H9 (cell line): ENCODE results near the gene MBNL1. TPM values are rescaled to one million over a fixed set of nuclear protein-coding genes. Genes with fewer than 3 reads are reported as not detected.

Experiments used
- DNase-seq: peaks from one replicate; pipeline ENCODE4 v3.0.0-alpha.2; 2017
- H2AFZ ChIP-seq: one replicate; pipeline ENCODE4 v1.6.1; 2013; ENCODE audit warnings: mild to moderate bottlenecking, low read length, control low read depth, moderate library complexity
- H2AK5ac ChIP-seq: 2 replicates; pipeline ENCODE4 v1.6.1; 2013; ENCODE audit warnings: low read length, control low read depth, mixed read lengths; ENCODE audit not compliant: insufficient read length
- H2BK120ac ChIP-seq: one replicate; pipeline ENCODE4 v1.6.1; 2013; ENCODE audit warnings: low read depth, mild to moderate bottlenecking, low read length, control low read depth, inconsistent platforms; ENCODE audit not compliant: poor library complexity, severe bottlenecking
- H2BK12ac ChIP-seq: 2 replicates; pipeline ENCODE4 v1.6.1; 2013; ENCODE audit warnings: low read length, control low read depth, mixed read lengths, low read depth; ENCODE audit not compliant: insufficient read length
- H2BK15ac ChIP-seq: 2 replicates; pipeline ENCODE4 v1.6.1; 2013; ENCODE audit warnings: low read depth, low read length, control low read depth
- H2BK20ac ChIP-seq: one replicate; pipeline ENCODE4 v1.6.1; 2013; ENCODE audit warnings: low read depth, mild to moderate bottlenecking, low read length, control low read depth, inconsistent platforms; ENCODE audit not compliant: poor library complexity, severe bottlenecking
- H2BK5ac ChIP-seq: 2 replicates; pipeline ENCODE4 v1.6.1; 2013; ENCODE audit warnings: low read length, control low read depth, mixed read lengths; ENCODE audit not compliant: insufficient read length
- H3K14ac ChIP-seq: 2 replicates; pipeline ENCODE4 v1.6.1; 2013; ENCODE audit warnings: low read length, control low read depth; ENCODE audit not compliant: insufficient read depth
- H3K18ac ChIP-seq: 2 replicates; pipeline ENCODE4 v1.6.1; 2013; ENCODE audit warnings: low read depth, mild to moderate bottlenecking, mixed read lengths, low read length, control low read depth; ENCODE audit not compliant: insufficient read length
- H3K23ac ChIP-seq: 2 replicates; pipeline ENCODE4 v1.6.1; 2013; ENCODE audit warnings: low read length, control low read depth, mixed read lengths, low read depth; ENCODE audit not compliant: insufficient read length
- H3K23me2 ChIP-seq: 2 replicates; pipeline ENCODE4 v1.6.1; 2013; ENCODE audit warnings: low read depth, mild to moderate bottlenecking, mixed read lengths, low read length, control low read depth; ENCODE audit not compliant: insufficient read length, poor library complexity, severe bottlenecking
- H3K27ac ChIP-seq: 2 replicates; pipeline ENCODE4 v1.5.1; 2013; ENCODE audit warnings: low read length, control low read depth, mixed read lengths, low read depth; ENCODE audit not compliant: insufficient read length
- H3K27me3 ChIP-seq: 2 replicates; pipeline ENCODE4 v1.6.1; 2013; ENCODE audit warnings: low read length, control low read depth, inconsistent platforms; ENCODE audit not compliant: insufficient read depth
- H3K4ac ChIP-seq: 2 replicates; pipeline ENCODE4 v1.6.1; 2013; ENCODE audit warnings: low read depth, mild to moderate bottlenecking, control low read depth, inconsistent platforms, low read length, moderate library complexity
- H3K4me1 ChIP-seq: 2 replicates; pipeline ENCODE4 v1.6.1; 2013; ENCODE audit warnings: low read length, control low read depth, inconsistent platforms; ENCODE audit not compliant: insufficient read depth
- H3K4me2 ChIP-seq: 2 replicates; pipeline ENCODE4 v1.6.1; 2013; ENCODE audit warnings: low read length, control low read depth, mixed read lengths; ENCODE audit not compliant: insufficient read length, insufficient read depth
- H3K56ac ChIP-seq: 2 replicates; pipeline ENCODE4 v1.6.1; 2013; ENCODE audit warnings: low read depth, mild to moderate bottlenecking, mixed read lengths, low read length, control low read depth; ENCODE audit not compliant: insufficient read length
- H3K79me1 ChIP-seq: 2 replicates; pipeline ENCODE4 v1.6.1; 2013; ENCODE audit warnings: low read depth, mild to moderate bottlenecking, moderate library complexity, low read length, control low read depth, inconsistent platforms; ENCODE audit not compliant: insufficient read depth, poor library complexity, severe bottlenecking
- H3K79me2 ChIP-seq: 2 replicates; pipeline ENCODE4 v1.6.1; 2013; ENCODE audit warnings: low read length, control low read depth, inconsistent platforms; ENCODE audit not compliant: insufficient read depth
- H3K9ac ChIP-seq: 2 replicates; pipeline ENCODE4 v1.6.1; 2013; ENCODE audit warnings: low read length, control low read depth, mixed read lengths; ENCODE audit not compliant: insufficient read length; ENCODE audit errors: extremely low read depth
- H3K9me3 ChIP-seq: one replicate; pipeline ENCODE4 v1.6.1; 2013; ENCODE audit warnings: low read depth, low read length, inconsistent platforms; ENCODE audit not compliant: control insufficient read depth
- H3T11ph ChIP-seq: one replicate; pipeline ENCODE4 v1.6.1; 2013; ENCODE audit warnings: mild to moderate bottlenecking, low read length, control low read depth, inconsistent platforms
- H4K20me1 ChIP-seq: one replicate; pipeline ENCODE4 v1.6.1; 2013; ENCODE audit not compliant: control insufficient read depth, insufficient read length, insufficient read depth
- H4K5ac ChIP-seq: 2 replicates; pipeline ENCODE4 v1.6.1; 2013; ENCODE audit warnings: low read depth, mild to moderate bottlenecking, mixed read lengths, low read length, control low read depth; ENCODE audit not compliant: insufficient read length
- H4K8ac ChIP-seq: replicated peaks from 2 replicates; pipeline ENCODE4 v1.6.1; 2013; ENCODE audit warnings: low read length, control low read depth, mixed read lengths, low read depth; ENCODE audit not compliant: insufficient read length
- H4K91ac ChIP-seq: 2 replicates; pipeline ENCODE4 v1.6.1; 2013; ENCODE audit warnings: low read depth, mild to moderate bottlenecking, moderate library complexity, mixed read lengths, low read length, control low read depth; ENCODE audit not compliant: insufficient read length
- H3K27ac Mint-ChIP-seq, 3 experiments: 2 replicates in 2 of 3; 3 replicates in 1 of 3; pipeline ENCODE4 v1.8.0; 2020 to 2021; ENCODE audit warnings: mixed read lengths in 3 of 3, mild to moderate bottlenecking in 1 of 3, moderate library complexity in 1 of 3
- H3K27me3 Mint-ChIP-seq: 2 replicates; pipeline ENCODE4 v1.8.0; 2021; ENCODE audit warnings: low read depth, mild to moderate bottlenecking, moderate library complexity, mixed read lengths
- H3K36me3 Mint-ChIP-seq, 3 experiments: 2 replicates in 2 of 3; 3 replicates in 1 of 3; pipeline ENCODE4 v1.8.0; 2020 to 2021; ENCODE audit warnings: low read depth in 3 of 3, mixed read lengths in 3 of 3; ENCODE audit not compliant: insufficient read depth in 1 of 3
- H3K4me1 Mint-ChIP-seq, 2 experiments: 2 replicates each; pipeline ENCODE4 v1.8.0; 2020; ENCODE audit warnings: mixed read lengths in 2 of 2
- H3K4me3 Mint-ChIP-seq, 2 experiments: 2 replicates in 1 of 2; 3 replicates in 1 of 2; pipeline ENCODE4 v1.8.0; 2020 to 2021; ENCODE audit warnings: mild to moderate bottlenecking in 2 of 2, mixed read lengths in 2 of 2, moderate library complexity in 1 of 2
- H3K9me3 Mint-ChIP-seq, 2 experiments: 2 replicates in 1 of 2; 3 replicates in 1 of 2; pipeline ENCODE4 v1.8.0; 2020; ENCODE audit warnings: mild to moderate bottlenecking in 2 of 2, mixed read lengths in 2 of 2, moderate library complexity in 1 of 2
- CTCF ChIP-seq: fragments of 200-600 bp; sonication (generic); conservative IDR thresholded peaks from 3 replicates; pipeline ENCODE4 v1.8.0; 2021; ENCODE audit warnings: antibody characterized with exemption, mild to moderate bottlenecking
- WGBS: extraction: QIAGEN DNeasy Blood & Tissue Kit; methylation state at CpG from one replicate; pipeline ENCODE4 v1.1.7; 2013; ENCODE audit warnings: missing lambda C conversion rate, low lambda C conversion rate, mixed read lengths; ENCODE audit not compliant: insufficient read length; ENCODE audit errors: extremely low coverage; 5-methylcytosine and 5-hydroxymethylcytosine counted together
- total RNA-seq: library from RNA; stranded (reverse); gene quantifications from 2 replicates; pipeline ENCODE4 v1.2.1, GENCODE V29; 2021

MBNL1 gene
- total RNA-seq, 1 experiment from 2014 or later, result 14.9 TPM

DNA sequence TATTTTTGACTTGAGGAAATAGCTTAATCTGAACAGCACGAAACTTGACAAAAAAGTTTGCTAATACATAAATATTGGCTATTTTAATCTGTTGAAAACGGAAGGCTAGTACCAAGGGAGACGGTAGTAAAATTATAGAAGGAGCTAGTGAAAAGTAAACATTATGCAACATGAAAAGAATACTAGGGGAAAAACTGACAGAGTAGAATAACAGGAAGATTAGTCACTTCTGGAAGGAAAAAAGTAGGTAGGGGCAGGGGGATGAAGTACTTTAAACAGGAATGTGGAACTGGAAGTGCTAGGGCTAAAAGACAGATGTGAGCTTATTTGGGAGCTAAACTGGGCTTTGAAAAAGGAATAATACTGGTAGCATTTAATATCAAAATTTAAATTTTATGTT, 60.1 kb downstream of the MBNL1 start:
- Histone ChIP-seq H3K9ac (no peak overlapping the region), H3K79me1 (no peaks in the 10 kb centered on the region), H4K91ac (no peak overlapping the region), H4K8ac (no peak overlapping the region), H3K4ac (no peak overlapping the region), H3K9me3 (no peaks in the 10 kb centered on the region), H4K5ac (no peak overlapping the region), H3K27ac (no peak overlapping the region), H3T11ph (no peak overlapping the region), H2AFZ (no peak overlapping the region), H2AK5ac (no peak overlapping the region), H2BK5ac (no peak overlapping the region), H3K4me2 (no peak overlapping the region), H2BK12ac (no peak overlapping the region), H4K20me1 (no peaks in the 10 kb centered on the region), H2BK20ac (no peak overlapping the region), H2BK15ac (no peak overlapping the region), H3K4me1 (no peaks in the 10 kb centered on the region), H3K56ac (no peak overlapping the region), H3K18ac (no peak overlapping the region), H3K23me2 (no peaks in the 10 kb centered on the region), H3K27me3 (no peaks in the 10 kb centered on the region), H3K79me2 (no peaks in the 10 kb centered on the region; the same call in 1 of the 2 replicates), H3K23ac (no peak overlapping the region), H2BK120ac (no peak overlapping the region), H3K14ac (no peak overlapping the region)
- WGBS, result no CpG with 5 or more reads among the region's 3 CpGs
- peaks cover 3 to 6% of the 10 kb centered on the region in 2 experiments; a peak in 3 of 5 replicates for H3K9me3 Mint-ChIP-seq
- H3K4me3 Mint-ChIP-seq, result no peak overlapping the region
- no peak for TF ChIP-seq CTCF
- peaks cover 5 to 9% (median 8%) of the 10 kb centered on the region in 3 experiments for H3K36me3 Mint-ChIP-seq
- no peaks in the 10 kb centered on the region for H3K27me3 Mint-ChIP-seq
- peak overlapping the region in 1 of 3 experiments; percentile 63; a peak in 1 of 7 replicates for H3K27ac Mint-ChIP-seq
- peaks cover 5 to 7% of the 10 kb centered on the region in 2 experiments; a peak in 2 of 4 replicates for H3K4me1 Mint-ChIP-seq
- no peak for DNase-seq
